AG09309 (cell line): ENCODE results near the gene TNNT1.
A peak's percentile ranks its signal among the peaks of the same experiment; 100 is the strongest.

Experiments used
- DNase-seq: peaks from one replicate; pipeline ENCODE4 v3.0.0-alpha.2; 2010; ENCODE audit warnings: low read depth
- H3K4me3 ChIP-seq: 2 replicates; pipeline ENCODE4 v1.5.1; 2011; ENCODE audit warnings: mild to moderate bottlenecking, low read depth, low read length, moderate library complexity; ENCODE audit not compliant: control insufficient read depth
- CTCF ChIP-seq: IDR thresholded peaks from 2 replicates; pipeline ENCODE4 v1.5.1; 2011; ENCODE audit warnings: mild to moderate bottlenecking, low read depth, low read length, inconsistent platforms; ENCODE audit not compliant: insufficient read depth, control insufficient read depth; ENCODE audit errors: missing control alignments

Gene TNNT1

GRCh38 chr19:55141696-55142095 is 7.3 kb downstream of the TNNT1 start:
- no peak for TF ChIP-seq CTCF
- H3K4me3 ChIP-seq: no peak overlapping the region
- DNase-seq: no peak

GRCh38 chr19:55137915-55138314 is 11.1 kb downstream of the TNNT1 start:
- H3K4me3 ChIP-seq: no peak overlapping the region
- DNase-seq: no peak
- no peak for TF ChIP-seq CTCF

- DNase-seq: no peak
- H3K4me3 ChIP-seq: no peak overlapping the region
- TF ChIP-seq CTCF: no peak
Measured at GRCh38 chr19:55136399-55137102, 12.5 kb downstream of the TNNT1 start.

GRCh38 chr19:55134736-55135135 is 14.3 kb downstream of the TNNT1 start:
- TF ChIP-seq CTCF: no peak
- no peak overlapping the region for H3K4me3 ChIP-seq
- DNase-seq: no peak

- no peak overlapping the region for H3K4me3 ChIP-seq
- no peak for TF ChIP-seq CTCF
- no peak for DNase-seq
Measured at GRCh38 chr19:55133639-55134444, 15.2 kb downstream of the TNNT1 start.

- TF ChIP-seq CTCF: peak; percentile 26
Measured at GRCh38 chr19:55132453-55133129, 16.4 kb downstream of the TNNT1 start.

More at GRCh38 chr19:55132453-55133129, 16.4 kb downstream of the TNNT1 start:
- DNase-seq: no peak
- H3K4me3 ChIP-seq: no peak overlapping the region
